Skeletal muscle tissue (tissue), 4 donors: ENCODE measurements around the gene BCAS2. TPM values are rescaled to one million over a fixed set of nuclear protein-coding genes. Genes with fewer than 3 reads are reported as not detected.

ENCODE experiments used
- H3K27ac ChIP-seq: one replicate; pipeline ENCODE4 v1.7.0; 2013; ENCODE audit warnings: mild to moderate bottlenecking, low read depth, low read length, inconsistent platforms
- H3K27me3 ChIP-seq, 3 donors: one replicate each; pipeline ENCODE4 v1.7.0; 2013; ENCODE audit warnings: low read length in 3 of 3; ENCODE audit not compliant: control insufficient read depth in 3 of 3, insufficient read depth in 3 of 3
- H3K36me3 ChIP-seq, 3 donors: one replicate each; pipeline ENCODE4 v1.7.0; 2013; ENCODE audit warnings: low read length in 3 of 3; ENCODE audit not compliant: control insufficient read depth in 3 of 3, insufficient read depth in 3 of 3
- H3K4me1 ChIP-seq, 3 donors: one replicate each; pipeline ENCODE4 v1.7.0; 2013; ENCODE audit warnings: low read length in 3 of 3, mild to moderate bottlenecking in 3 of 3; ENCODE audit not compliant: control insufficient read depth in 3 of 3, insufficient read depth in 3 of 3
- H3K4me3 ChIP-seq, 3 donors: one replicate each; pipeline ENCODE4 v1.7.0; 2013; ENCODE audit warnings: low read length in 3 of 3
- H3K9ac ChIP-seq, 3 donors: one replicate each; pipeline ENCODE4 v1.7.0; 2013; ENCODE audit warnings: low read length in 3 of 3, mild to moderate bottlenecking in 3 of 3, moderate library complexity in 2 of 3, low read depth in 1 of 3
- H3K9me3 ChIP-seq, 3 donors: one replicate each; pipeline ENCODE4 v1.7.0; 2013; ENCODE audit warnings: low read length in 3 of 3; ENCODE audit not compliant: control insufficient read depth in 3 of 3
- total RNA-seq: library from RNA; depleted of rRNA; stranded (reverse); fragments of >200 nt; gene quantifications from one replicate; pipeline ENCODE4 v1.2.3, GENCODE V29; 2014
- donor health status: Osteomylitis.

Gene BCAS2
- total RNA-seq, 1 donor from 2014 or later = 11.0 TPM

GRCh38 chr1:114540821-114541220 is 40.6 kb downstream of the BCAS2 start:
- no peaks in the 10 kb centered on the region for H3K27me3 ChIP-seq
- H3K4me3 ChIP-seq = no peak overlapping the region
- no peaks in the 10 kb centered on the region for H3K36me3 ChIP-seq
- H3K27ac ChIP-seq = no peak overlapping the region
- H3K9ac ChIP-seq = no peak overlapping the region
- H3K9me3 ChIP-seq = no peaks in the 10 kb centered on the region
- H3K4me1 ChIP-seq = no peaks in the 10 kb centered on the region

GRCh38 chr1:114540272-114540671 is 41.1 kb downstream of the BCAS2 start:
- H3K4me1 ChIP-seq = no peaks in the 10 kb centered on the region
- no peak overlapping the region for H3K9ac ChIP-seq
- no peaks in the 10 kb centered on the region for H3K27me3 ChIP-seq
- H3K4me3 ChIP-seq = no peak overlapping the region
- no peaks in the 10 kb centered on the region for H3K36me3 ChIP-seq
- H3K9me3 ChIP-seq = no peaks in the 10 kb centered on the region
- no peak overlapping the region for H3K27ac ChIP-seq

GRCh38 chr1:114536043-114536442 is 45.4 kb downstream of the BCAS2 start:
- Histone ChIP-seq H3K27ac (no peak overlapping the region), H3K4me1 (no peaks in the 10 kb centered on the region), H3K9me3 (no peaks in the 10 kb centered on the region), H3K36me3 (no peaks in the 10 kb centered on the region), H3K4me3 (no peak overlapping the region), H3K27me3 (no peaks in the 10 kb centered on the region), H3K9ac (no peak overlapping the region)

- Histone ChIP-seq H3K9me3 (no peaks in the 10 kb centered on the region), H3K27me3 (no peaks in the 10 kb centered on the region), H3K9ac (no peak overlapping the region), H3K4me3 (no peak overlapping the region), H3K27ac (no peak overlapping the region), H3K4me1 (no peaks in the 10 kb centered on the region), H3K36me3 (no peaks in the 10 kb centered on the region)
Observed at GRCh38 chr1:114535401-114535800, 46.0 kb downstream of the BCAS2 start.

- no peak overlapping the region for H3K4me3 ChIP-seq
- H3K4me1 ChIP-seq = no peaks in the 10 kb centered on the region
- no peaks in the 10 kb centered on the region for H3K27me3 ChIP-seq
- H3K9ac ChIP-seq = no peak overlapping the region
- H3K36me3 ChIP-seq = no peaks in the 10 kb centered on the region
- H3K9me3 ChIP-seq = no peaks in the 10 kb centered on the region
- no peak overlapping the region for H3K27ac ChIP-seq
Observed at GRCh38 chr1:114531094-114531493, 50.3 kb downstream of the BCAS2 start.

GRCh38 chr1:114530224-114530623 is 51.2 kb downstream of the BCAS2 start:
- no peak overlapping the region for H3K9ac ChIP-seq
- H3K27me3 ChIP-seq = no peaks in the 10 kb centered on the region
- H3K9me3 ChIP-seq = no peaks in the 10 kb centered on the region
- no peaks in the 10 kb centered on the region for H3K4me1 ChIP-seq
- no peak overlapping the region for H3K4me3 ChIP-seq
- H3K27ac ChIP-seq = no peak overlapping the region
- H3K36me3 ChIP-seq = no peaks in the 10 kb centered on the region

- H3K36me3 ChIP-seq = no peaks in the 10 kb centered on the region
- H3K9me3 ChIP-seq = no peaks in the 10 kb centered on the region
- no peak overlapping the region for H3K27ac ChIP-seq
- no peak overlapping the region for H3K4me3 ChIP-seq
- peaks cover 0 to 2% (median under 1%) of the 10 kb centered on the region in 3 donors for H3K27me3 ChIP-seq
- no peak overlapping the region for H3K9ac ChIP-seq
- H3K4me1 ChIP-seq = no peaks in the 10 kb centered on the region
Observed at GRCh38 chr1:114524944-114525343, 56.5 kb downstream of the BCAS2 start.

GRCh38 chr1:114522264-114522575 is 59.2 kb downstream of the BCAS2 start:
- Histone ChIP-seq H3K9me3 (no peaks in the 10 kb centered on the region), H3K9ac (no peak overlapping the region), H3K4me3 (no peak overlapping the region)

GRCh38 chr1:114521396-114522263 is 59.8 kb downstream of the BCAS2 start:
- Histone ChIP-seq H3K9ac (no peak overlapping the region), H3K27me3 (peaks cover 0 to 3% (median 2%) of the 10 kb centered on the region in 3 donors), H3K4me3 (no peak overlapping the region), H3K36me3 (no peaks in the 10 kb centered on the region), H3K9me3 (no peaks in the 10 kb centered on the region), H3K27ac (no peak overlapping the region), H3K4me1 (no peaks in the 10 kb centered on the region)

More at GRCh38 chr1:114522264-114522575, 59.2 kb downstream of the BCAS2 start:
- Histone ChIP-seq H3K27me3 (peaks cover 0 to 3% (median 2%) of the 10 kb centered on the region in 3 donors), H3K4me1 (no peaks in the 10 kb centered on the region), H3K27ac (no peak overlapping the region), H3K36me3 (no peaks in the 10 kb centered on the region)
